Activated T-cell treated with anti-CD3 and anti-CD28 coated beads, Interleukin-2, amount 50 U/mL, for 24 hours (primary cell): Measurements from ENCODE around the gene SH3GL3.

Source experiments
- DNase-seq: peaks from one replicate; pipeline ENCODE4 v3.0.0-alpha.2; 2020
- H3K27ac Mint-ChIP-seq: 2 replicates; pipeline ENCODE4 v1.8.0; 2020; ENCODE audit warnings: mild to moderate bottlenecking, mixed read lengths
- H3K27me3 Mint-ChIP-seq: 2 replicates; pipeline ENCODE4 v1.8.0; 2020; ENCODE audit warnings: mixed read lengths
- H3K36me3 Mint-ChIP-seq: 2 replicates; pipeline ENCODE4 v1.8.0; 2020; ENCODE audit warnings: low read depth, mixed read lengths
- H3K4me1 Mint-ChIP-seq: 2 replicates; pipeline ENCODE4 v1.8.0; 2020; ENCODE audit warnings: low read depth, mixed read lengths
- H3K4me3 Mint-ChIP-seq: 2 replicates; pipeline ENCODE4 v1.8.0; 2020; ENCODE audit warnings: mild to moderate bottlenecking, moderate library complexity, mixed read lengths
- H3K9me3 Mint-ChIP-seq: 2 replicates; pipeline ENCODE4 v1.8.0; 2020; ENCODE audit warnings: mixed read lengths

SH3GL3 gene

DNA sequence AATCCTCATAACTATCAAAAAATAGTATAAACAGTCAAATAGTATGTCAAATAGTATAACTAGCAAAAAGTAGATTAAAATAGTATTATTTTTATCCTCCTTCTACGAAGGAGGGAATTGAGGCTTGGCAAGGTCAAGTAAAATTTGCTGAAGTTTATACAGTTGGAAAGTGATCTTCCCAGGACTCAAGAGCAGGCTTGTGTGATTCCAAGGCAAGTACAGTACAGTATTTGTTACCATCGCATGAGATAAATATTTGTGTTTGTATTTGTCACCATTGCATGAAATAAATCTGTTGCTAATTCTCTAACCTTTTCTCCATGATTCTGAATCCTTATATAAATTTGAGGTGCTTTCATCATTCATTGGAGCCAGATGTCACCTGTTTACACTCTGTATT is 28.9 kb downstream of the SH3GL3 start:
- H3K36me3 Mint-ChIP-seq, result no peaks in the 10 kb centered on the region
- H3K4me1 Mint-ChIP-seq, result no peaks in the 10 kb centered on the region
- DNase-seq, result no peak
- no peak overlapping the region for H3K4me3 Mint-ChIP-seq
- H3K27ac Mint-ChIP-seq, result no peak overlapping the region
- H3K9me3 Mint-ChIP-seq, result no peaks in the 10 kb centered on the region
- peaks cover 16% of the 10 kb centered on the region for H3K27me3 Mint-ChIP-seq

DNA sequence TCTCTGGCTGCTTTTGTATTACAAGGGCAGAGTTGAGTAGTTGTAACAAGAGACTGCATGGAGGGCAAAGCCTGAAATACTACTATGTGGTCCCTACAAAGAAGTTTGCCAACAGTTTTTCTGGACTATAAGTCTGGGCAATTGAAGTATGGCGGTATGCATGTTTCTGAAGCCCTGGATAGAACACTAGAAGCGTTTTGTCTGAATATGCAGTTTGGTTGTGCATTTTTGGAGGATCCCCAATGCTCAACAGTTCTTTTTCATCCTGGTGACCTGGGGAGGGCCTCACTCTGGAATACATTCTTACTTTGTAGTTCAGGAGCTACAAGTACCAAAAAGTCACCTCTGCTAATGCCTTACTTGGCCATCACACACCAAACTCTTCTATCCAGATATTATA is 29.6 kb downstream of the SH3GL3 start:
- no peak overlapping the region for H3K27ac Mint-ChIP-seq
- H3K36me3 Mint-ChIP-seq, result no peaks in the 10 kb centered on the region
- DNase-seq, result no peak
- H3K9me3 Mint-ChIP-seq, result no peaks in the 10 kb centered on the region
- H3K27me3 Mint-ChIP-seq, result peaks cover 15% of the 10 kb centered on the region
- H3K4me3 Mint-ChIP-seq, result no peak overlapping the region
- H3K4me1 Mint-ChIP-seq, result no peaks in the 10 kb centered on the region

GRCh38 chr15:83477172-83477807 is 30.1 kb downstream of the SH3GL3 start:
- Mint-ChIP-seq H3K27me3 (peaks cover 14% of the 10 kb centered on the region), H3K36me3 (no peaks in the 10 kb centered on the region), H3K4me3 (no peak overlapping the region), H3K4me1 (no peaks in the 10 kb centered on the region), H3K27ac (no peak overlapping the region), H3K9me3 (no peaks in the 10 kb centered on the region)
- no peak for DNase-seq

DNA sequence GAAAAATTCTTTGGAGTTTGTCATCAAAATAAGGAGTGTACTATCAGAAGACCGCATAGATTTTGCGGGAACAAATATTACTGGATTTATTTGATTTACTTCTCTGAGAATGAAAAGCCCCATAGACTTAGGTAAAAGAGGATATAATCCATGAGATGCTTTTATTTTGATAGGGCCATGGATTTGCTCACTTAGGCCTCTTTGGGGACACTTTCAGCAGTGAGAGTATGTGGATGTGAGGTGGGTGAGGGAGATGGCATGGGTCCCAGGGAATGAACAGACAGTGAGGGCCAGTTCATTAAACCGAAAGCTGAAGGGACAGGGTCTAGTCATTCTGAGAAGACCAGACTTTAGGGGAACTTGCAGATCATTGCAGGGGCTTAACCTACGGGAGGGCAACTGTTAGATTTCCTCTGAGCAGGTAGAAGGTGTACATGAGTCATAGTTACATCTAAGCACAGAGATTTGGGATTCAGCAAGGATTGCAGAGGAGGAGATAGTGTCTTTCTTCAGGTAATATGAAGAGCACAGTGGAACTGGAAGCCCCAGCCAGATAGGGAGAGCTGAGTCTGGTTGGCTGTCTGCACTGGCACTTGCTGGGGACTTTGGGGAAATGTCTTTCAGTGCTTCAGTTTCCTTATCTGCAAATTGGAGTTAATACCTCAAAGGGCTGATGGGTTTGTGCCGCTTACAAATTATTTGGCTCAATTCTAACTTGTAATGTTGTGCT is 30.8 kb downstream of the SH3GL3 start:
- Mint-ChIP-seq H3K4me1 (no peaks in the 10 kb centered on the region), H3K27ac (no peak overlapping the region), H3K9me3 (no peaks in the 10 kb centered on the region), H3K36me3 (no peaks in the 10 kb centered on the region), H3K4me3 (no peak overlapping the region), H3K27me3 (peaks cover 14% of the 10 kb centered on the region)
- DNase-seq, result no peak

DNA sequence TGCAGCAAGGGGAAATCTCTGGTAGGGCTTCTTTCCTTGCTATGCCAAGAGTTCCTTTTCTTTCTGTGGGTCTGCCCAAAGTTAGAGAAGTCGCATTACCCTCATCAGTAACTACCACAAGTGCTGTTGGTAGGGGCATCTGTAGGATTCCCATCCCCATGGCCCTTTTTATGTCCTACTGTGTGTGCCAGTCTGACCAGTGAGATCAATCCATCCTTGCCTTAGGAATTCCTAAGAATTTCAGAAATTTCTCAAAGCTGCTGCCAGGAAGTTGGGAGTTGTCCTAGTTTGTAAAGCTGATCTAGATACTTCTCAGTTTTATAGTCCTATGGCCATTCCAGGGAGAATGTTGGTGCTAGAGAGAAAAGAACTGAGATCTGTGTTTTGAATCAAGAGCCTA is 36.5 kb downstream of the SH3GL3 start:
- H3K4me1 Mint-ChIP-seq, result no peaks in the 10 kb centered on the region
- DNase-seq, result no peak
- no peak overlapping the region for H3K4me3 Mint-ChIP-seq
- H3K27ac Mint-ChIP-seq, result no peak overlapping the region
- H3K9me3 Mint-ChIP-seq, result peaks cover 7% of the 10 kb centered on the region
- peaks cover 5% of the 10 kb centered on the region for H3K27me3 Mint-ChIP-seq
- H3K36me3 Mint-ChIP-seq, result no peaks in the 10 kb centered on the region

- no peaks in the 10 kb centered on the region for H3K27me3 Mint-ChIP-seq
- H3K27ac Mint-ChIP-seq, result no peak overlapping the region
- no peaks in the 10 kb centered on the region for H3K4me1 Mint-ChIP-seq
- H3K36me3 Mint-ChIP-seq, result no peaks in the 10 kb centered on the region
- DNase-seq, result no peak
- H3K4me3 Mint-ChIP-seq, result no peak overlapping the region
- H3K9me3 Mint-ChIP-seq, result peaks cover 7% of the 10 kb centered on the region
These were observed 37.5 kb downstream of the SH3GL3 start for GRCh38 chr15:83484636-83485035.

DNA sequence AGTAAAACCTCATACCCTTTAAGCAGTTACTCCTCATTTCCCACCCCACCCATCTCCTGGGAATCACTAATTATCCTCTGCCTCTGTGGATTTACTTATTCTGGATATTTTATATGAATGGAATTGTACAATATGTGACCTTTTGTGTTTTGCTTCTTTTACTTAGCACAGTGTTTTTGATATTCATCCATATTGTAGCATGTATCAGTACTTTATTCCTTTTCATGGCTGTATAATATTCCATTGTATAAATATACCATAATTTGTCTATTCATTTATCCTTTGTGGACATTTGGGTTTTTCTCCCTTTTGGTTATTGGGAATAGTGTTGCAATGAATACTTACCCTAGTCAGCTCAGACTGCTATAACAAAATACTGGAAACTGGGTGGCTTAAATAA is 39.2 kb downstream of the SH3GL3 start:
- Mint-ChIP-seq H3K4me3 (no peak overlapping the region), H3K27me3 (no peaks in the 10 kb centered on the region), H3K4me1 (no peaks in the 10 kb centered on the region), H3K9me3 (peaks cover 7% of the 10 kb centered on the region), H3K36me3 (no peaks in the 10 kb centered on the region), H3K27ac (no peak overlapping the region)
- no peak for DNase-seq

- Mint-ChIP-seq H3K4me3 (no peak overlapping the region), H3K36me3 (no peaks in the 10 kb centered on the region), H3K27ac (no peak overlapping the region), H3K9me3 (peaks cover 7% of the 10 kb centered on the region), H3K4me1 (no peaks in the 10 kb centered on the region), H3K27me3 (no peaks in the 10 kb centered on the region)
- DNase-seq, result no peak
These were observed 40.4 kb downstream of the SH3GL3 start for GRCh38 chr15:83487519-83487918.

DNA sequence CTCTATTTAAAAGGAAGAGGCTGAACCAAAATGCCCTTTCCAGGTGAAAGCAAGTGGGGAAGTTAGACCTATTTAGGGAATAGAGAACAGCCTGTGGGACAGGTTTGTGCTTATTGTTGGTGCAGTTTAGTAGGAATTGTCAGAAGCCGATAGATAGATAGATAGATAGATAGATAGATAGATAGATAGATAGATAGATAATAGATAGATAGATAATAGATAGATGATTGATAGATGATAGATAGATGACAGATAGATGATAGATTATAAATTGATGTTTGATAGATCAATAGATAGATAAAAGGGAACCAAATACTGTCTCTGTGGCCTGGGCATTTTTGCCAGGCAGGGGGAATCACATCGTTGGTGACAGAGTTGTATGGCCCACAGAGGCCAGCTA is 42.5 kb downstream of the SH3GL3 start:
- no peak overlapping the region for H3K4me3 Mint-ChIP-seq
- H3K27ac Mint-ChIP-seq, result no peak overlapping the region
- peaks cover 4% of the 10 kb centered on the region for H3K9me3 Mint-ChIP-seq
- no peaks in the 10 kb centered on the region for H3K4me1 Mint-ChIP-seq
- DNase-seq, result no peak
- no peaks in the 10 kb centered on the region for H3K27me3 Mint-ChIP-seq
- no peaks in the 10 kb centered on the region for H3K36me3 Mint-ChIP-seq

DNA sequence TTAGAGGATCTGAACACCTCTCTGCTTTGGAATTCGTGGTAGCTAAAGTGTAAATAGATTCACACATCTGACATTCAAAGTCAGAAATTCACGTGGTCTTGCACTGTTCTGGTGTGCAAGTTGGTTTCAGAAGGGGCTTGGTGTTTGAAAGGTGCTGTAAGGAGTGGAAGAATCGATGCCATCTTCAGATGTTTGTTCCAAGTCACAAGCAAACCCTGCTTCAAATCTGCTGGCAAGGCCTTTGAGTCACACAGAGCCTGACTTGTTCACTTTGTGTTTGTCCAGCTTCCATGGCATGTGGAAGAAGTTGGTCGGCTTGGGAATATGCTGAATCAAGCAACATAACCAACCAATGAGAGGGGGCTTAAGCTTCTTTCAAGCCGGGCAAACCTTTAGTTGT is 44.3 kb downstream of the SH3GL3 start:
- Mint-ChIP-seq H3K27me3 (no peaks in the 10 kb centered on the region), H3K4me1 (no peaks in the 10 kb centered on the region), H3K27ac (no peak overlapping the region), H3K9me3 (peaks cover 4% of the 10 kb centered on the region), H3K4me3 (no peak overlapping the region), H3K36me3 (no peaks in the 10 kb centered on the region)
- DNase-seq, result no peak

DNA sequence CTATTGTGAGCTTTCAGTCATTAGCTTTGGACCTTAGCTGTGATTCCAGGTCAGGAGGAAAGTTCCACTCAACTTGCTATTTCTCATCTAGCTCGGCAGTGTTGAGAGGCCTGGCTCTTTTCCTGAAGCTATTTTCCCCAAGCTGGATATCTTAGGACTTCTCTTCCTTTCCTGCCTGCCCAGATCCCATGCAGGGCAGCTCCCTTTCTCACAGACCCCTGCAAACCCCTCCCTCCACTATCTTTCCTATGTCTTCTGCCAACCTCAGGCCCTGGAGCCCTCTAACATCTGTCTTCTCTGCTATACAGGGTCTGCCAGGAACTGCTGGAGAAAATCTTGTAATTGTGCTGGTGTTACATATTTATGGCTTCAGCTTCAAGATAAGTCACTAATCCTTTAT is 49.6 kb downstream of the SH3GL3 start:
- peaks cover 20% of the 10 kb centered on the region for H3K9me3 Mint-ChIP-seq
- no peaks in the 10 kb centered on the region for H3K27me3 Mint-ChIP-seq
- no peaks in the 10 kb centered on the region for H3K4me1 Mint-ChIP-seq
- no peak overlapping the region for H3K27ac Mint-ChIP-seq
- H3K4me3 Mint-ChIP-seq, result no peak overlapping the region
- no peaks in the 10 kb centered on the region for H3K36me3 Mint-ChIP-seq
- DNase-seq, result no peak

DNA sequence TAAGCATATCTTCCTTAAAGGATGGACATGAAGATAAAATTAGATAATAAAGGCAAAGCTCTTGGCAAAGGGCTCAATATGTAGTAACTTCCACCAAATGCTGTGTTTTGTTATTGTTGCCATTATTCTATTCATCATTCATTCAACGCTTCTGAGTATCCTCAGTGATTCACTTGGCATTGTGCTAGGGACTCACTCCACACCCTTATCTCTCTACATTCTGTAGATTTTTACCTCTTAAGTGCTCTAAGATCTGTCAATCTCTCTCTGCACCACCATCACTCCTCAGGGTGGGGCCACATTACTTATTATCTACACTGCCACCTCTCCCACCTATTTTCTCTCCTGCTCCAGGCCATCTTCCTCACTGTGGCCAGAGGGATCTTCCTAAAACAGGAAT is 51.2 kb downstream of the SH3GL3 start:
- H3K4me1 Mint-ChIP-seq, result no peaks in the 10 kb centered on the region

GRCh38 chr15:83498801-83499200 is 51.7 kb downstream of the SH3GL3 start:
- H3K27ac Mint-ChIP-seq, result no peak overlapping the region

More for the DNA sequence above, 51.2 kb downstream of the SH3GL3 start:
- no peak overlapping the region for H3K27ac Mint-ChIP-seq
- peaks cover 20% of the 10 kb centered on the region for H3K9me3 Mint-ChIP-seq
- no peak for DNase-seq
- no peak overlapping the region for H3K4me3 Mint-ChIP-seq
- H3K36me3 Mint-ChIP-seq, result no peaks in the 10 kb centered on the region
- no peaks in the 10 kb centered on the region for H3K27me3 Mint-ChIP-seq

DNA sequence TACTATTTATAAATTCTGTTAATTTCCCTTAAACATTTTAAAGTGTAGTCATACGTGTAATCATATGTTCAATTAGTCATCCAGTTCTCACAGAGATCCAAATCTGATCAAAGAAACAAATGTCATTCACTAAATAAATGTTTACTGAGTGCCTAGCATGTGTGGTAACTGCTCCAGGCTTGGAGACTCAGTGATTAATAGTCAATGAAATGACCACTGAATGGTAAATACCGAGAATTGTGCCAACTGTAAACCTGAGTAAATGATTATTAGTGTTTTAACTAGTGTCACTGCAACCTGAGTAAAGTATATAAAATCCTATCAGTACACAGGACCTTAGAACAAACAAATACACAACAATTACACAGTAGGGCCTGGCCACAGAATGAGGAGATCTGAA is 52.3 kb downstream of the SH3GL3 start:
- H3K27me3 Mint-ChIP-seq, result no peaks in the 10 kb centered on the region
- H3K36me3 Mint-ChIP-seq, result no peaks in the 10 kb centered on the region

More at GRCh38 chr15:83498801-83499200, 51.7 kb downstream of the SH3GL3 start:
- H3K9me3 Mint-ChIP-seq, result peaks cover 20% of the 10 kb centered on the region
- H3K4me3 Mint-ChIP-seq, result no peak overlapping the region
- H3K4me1 Mint-ChIP-seq, result no peaks in the 10 kb centered on the region
- no peaks in the 10 kb centered on the region for H3K27me3 Mint-ChIP-seq
- no peaks in the 10 kb centered on the region for H3K36me3 Mint-ChIP-seq
- no peak for DNase-seq

DNA sequence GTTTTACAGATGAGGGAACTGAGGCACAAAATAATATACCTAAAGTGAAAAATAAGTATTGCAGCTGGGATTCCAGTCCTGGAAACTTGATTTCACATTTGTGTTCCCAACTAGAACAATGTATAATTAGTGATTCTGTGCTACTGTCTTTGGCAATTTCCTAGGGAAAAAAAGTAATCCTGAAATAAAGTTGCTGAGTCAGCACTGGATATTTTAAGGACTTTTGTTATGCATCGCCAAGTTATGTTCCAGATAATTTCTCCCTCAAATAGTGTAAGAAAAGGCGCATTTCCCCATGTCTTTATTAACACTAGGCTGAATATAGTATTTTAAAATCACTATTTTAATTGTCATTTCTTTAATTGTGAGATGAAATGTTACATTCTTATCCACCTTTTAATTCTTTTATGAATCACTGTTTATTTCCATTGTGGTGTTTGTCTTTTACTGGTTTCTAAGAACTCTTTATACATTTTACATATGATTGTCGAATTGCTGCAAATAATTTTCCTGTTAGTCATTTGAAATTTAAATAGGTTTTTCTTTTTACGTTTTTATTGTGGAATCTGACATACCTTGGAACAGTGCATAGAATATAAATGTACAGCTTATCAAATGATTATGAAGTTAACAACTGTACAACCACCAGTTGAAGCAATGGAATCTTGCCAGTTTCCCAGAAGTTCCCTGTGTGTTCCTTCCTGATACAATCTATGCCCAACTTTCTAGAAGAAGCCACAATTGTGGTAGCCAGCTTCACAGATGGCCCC is 56.6 kb downstream of the SH3GL3 start:
- no peak for DNase-seq
- Mint-ChIP-seq H3K4me1 (no peaks in the 10 kb centered on the region), H3K27me3 (no peaks in the 10 kb centered on the region), H3K9me3 (peaks cover 2% of the 10 kb centered on the region), H3K27ac (no peak overlapping the region), H3K4me3 (no peak overlapping the region), H3K36me3 (no peaks in the 10 kb centered on the region)

More for the DNA sequence above, 52.3 kb downstream of the SH3GL3 start:
- Mint-ChIP-seq H3K27ac (no peak overlapping the region), H3K4me3 (no peak overlapping the region), H3K4me1 (no peaks in the 10 kb centered on the region), H3K9me3 (peaks cover 20% of the 10 kb centered on the region)
- no peak for DNase-seq
